Endothelial cell of umbilical vein (primary cell): ENCODE data around the gene INS. TPM values are rescaled to one million over a fixed set of nuclear protein-coding genes. Genes with fewer than 3 reads are reported as not detected.
A peak's percentile ranks its signal among the peaks of the same experiment; 100 is the strongest.

Experiments
- BruUV-seq: library from RNA; stranded (reverse); fragments of 400-500 nt; replicated peaks from 2 replicates; lab custom pipeline; 2021; lab: Mats Ljungman, UMichigan
- CTCF ChIA-PET: fragments of 300-600, 350-600 bp; sonication (Branson Sonifier 250); formaldehyde crosslinking; loops from one replicate; lab custom pipeline; 2021; ENCODE audit warnings: antibody characterized with exemption, inconsistent platforms; lab: Charles Lee
- POLR2A ChIA-PET: fragments of 300-600, 350-600 bp; sonication (Branson Sonifier 250); formaldehyde crosslinking; loops from one replicate; lab custom pipeline; 2021; ENCODE audit warnings: antibody characterized with exemption, inconsistent platforms; lab: Charles Lee
- DNase-seq: peaks from one replicate; pipeline ENCODE4 v3.0.0-alpha.2; 2011; ENCODE audit warnings: low read depth, low spot score
- FAIRE-seq: peaks from 2 replicates; lab custom pipeline; 2011; peaks lifted over from hg19 to GRCh38; lab: Jason Lieb, UNC
- H2AFZ ChIP-seq: 2 replicates; pipeline ENCODE4 v1.6.0; 2012; ENCODE audit warnings: low read depth, low read length, control low read depth, inconsistent platforms
- H3K27ac ChIP-seq: 2 replicates; pipeline ENCODE4 v1.5.1; 2011; ENCODE audit warnings: low read depth, mild to moderate bottlenecking, control low read depth, low read length, moderate library complexity; ENCODE audit not compliant: insufficient read depth
- H3K27me3 ChIP-seq, 2 experiments: 2 replicates each; pipeline versions ENCODE4 v1.6.0 to v1.6.1; 2011; ENCODE audit warnings: low read length in 2 of 2, mixed read lengths in 1 of 2; ENCODE audit not compliant: control insufficient read depth in 2 of 2, insufficient read depth in 2 of 2
- H3K36me3 ChIP-seq, 2 experiments: 2 replicates in 1 of 2; 3 replicates in 1 of 2; pipeline ENCODE4 v1.5.1; 2011; ENCODE audit warnings: low read length in 2 of 2, mild to moderate bottlenecking in 1 of 2, moderate library complexity in 1 of 2; ENCODE audit not compliant: control insufficient read depth in 2 of 2, insufficient read depth in 2 of 2; ENCODE audit errors: extremely low read depth in 1 of 2
- H3K4me1 ChIP-seq: 3 replicates; pipeline ENCODE4 v1.5.1; 2011; ENCODE audit warnings: mild to moderate bottlenecking, low read length; ENCODE audit not compliant: control insufficient read depth, insufficient read depth; ENCODE audit errors: extremely low read depth
- H3K4me2 ChIP-seq: 2 replicates; pipeline ENCODE4 v1.6.1; 2011; ENCODE audit warnings: low read length, control low read depth, mixed read lengths; ENCODE audit not compliant: insufficient read depth
- H3K4me3 ChIP-seq, 3 experiments: fragments of 200-600 bp in 1 of 3; sonication (generic), shearing (Covaris generic) in 1 of 3; replicated peaks in 1 of 3; 2 replicates each; pipeline ENCODE4 v1.5.1; 2011 to 2016; ENCODE audit warnings: control low read depth in 3 of 3, low read length in 3 of 3, mild to moderate bottlenecking in 2 of 3, inconsistent platforms in 1 of 3, low read depth in 1 of 3, moderate library complexity in 1 of 3; ENCODE audit not compliant: insufficient read depth in 1 of 3
- H3K79me2 ChIP-seq: 2 replicates; pipeline ENCODE4 v1.6.0; 2012; ENCODE audit warnings: low read length, inconsistent platforms; ENCODE audit not compliant: control insufficient read depth, insufficient read depth
- H3K9ac ChIP-seq: replicated peaks from 2 replicates; pipeline ENCODE3; 2011; ENCODE audit warnings: low read length, control low read depth; ENCODE audit not compliant: insufficient read depth; ENCODE audit errors: extremely low read depth
- H3K9me1 ChIP-seq: replicated peaks from 3 replicates; pipeline ENCODE4 v1.6.0; 2011; ENCODE audit warnings: mild to moderate bottlenecking, low read length; ENCODE audit not compliant: control insufficient read depth, insufficient read depth; ENCODE audit errors: extremely low read depth
- H3K9me3 ChIP-seq: replicated peaks from 2 replicates; pipeline ENCODE4 v1.5.1; 2012; ENCODE audit warnings: low read length, inconsistent platforms; ENCODE audit not compliant: control insufficient read depth, insufficient read depth
- H4K20me1 ChIP-seq: replicated peaks from 2 replicates; pipeline ENCODE3; 2011; ENCODE audit warnings: mild to moderate bottlenecking, low read length; ENCODE audit not compliant: control insufficient read depth, insufficient read depth; ENCODE audit errors: extremely low read depth
- CTCF ChIP-seq, 2 donors: IDR thresholded peaks; 1 replicate in 1 of 2; 2 replicates in 1 of 2; pipeline ENCODE4 v1.5.1; 2011; ENCODE audit warnings: low read length in 2 of 2, mild to moderate bottlenecking in 2 of 2, moderate library complexity in 2 of 2, control low read depth in 1 of 2, inconsistent platforms in 1 of 2, low read depth in 1 of 2; ENCODE audit not compliant: insufficient read depth in 1 of 2; ENCODE audit errors: extremely low read depth in 1 of 2
- MAX ChIP-seq: IDR thresholded peaks from 2 replicates; pipeline ENCODE4 v1.6.1; 2011; ENCODE audit not compliant: insufficient read depth, insufficient read length
- POLR2A ChIP-seq: IDR thresholded peaks from 2 replicates; pipeline ENCODE4 v1.6.1; 2012; ENCODE audit warnings: low read depth, mild to moderate bottlenecking, control low read depth, low read length
- dilution Hi-C: fragments of 300-500 bp; cut with MboI; formaldehyde crosslinking; loops from one replicate; pipeline ENCODE4 v1.15.0; 2019; ENCODE audit warnings: low sequenced_read_pairs; ENCODE audit not compliant: extremely low pct_ligation_motif_present
- intact Hi-C: fragments of 100-400 bp; cut with micrococcal nuclease; formaldehyde crosslinking; loops from one replicate; pipeline ENCODE4 v1.10.0; 2022
- polyA plus RNA-seq, 4 experiments: library from polyadenylated mRNA; depleted of rRNA in 3 of 4; stranded (reverse) in 3 of 4; unstranded in 1 of 4; fragments of >200 nt; gene quantifications; 2 replicates each; pipeline versions ENCODE4 v1.2.1 to v1.2.3, GENCODE V29; 2011 to 2012; ENCODE audit warnings: missing spikeins in 1 of 4
- total RNA-seq: library from RNA; stranded (reverse); gene quantifications from 2 replicates; pipeline ENCODE4 v1.2.3, GENCODE V29; 2021

The INS gene
- total and polyA plus RNA-seq, 2 donors (not counting 3 experiments of a cell fraction or from before 2014, with no cell fraction given) = not detected

GRCh38 chr11:2196970-2197770, 36.2 kb upstream of the INS start:
- no peaks in the 10 kb centered on the region for H3K9me3 ChIP-seq
- intact Hi-C loops = loop anchor here (1.0 to 5.0 kb wide), 3 partner anchors 108 to 335 kb away; no protein-coding TSS in a partner anchor
- H3K27ac ChIP-seq = no peak overlapping the region
- dilution Hi-C loops = no loop called here
- H3K36me3 ChIP-seq = no peaks in the 10 kb centered on the region
- BruUV-seq = no TSS peak
- no peak overlapping the region for H3K4me2 ChIP-seq
- no peak overlapping the region for H3K9ac ChIP-seq
- H3K4me3 ChIP-seq = no peak overlapping the region
- ChIA-PET POLR2A (no interaction called here), CTCF (interaction anchor here (0.7 to 4.7 kb wide), 6 partner anchors 11 to 334 kb away, joined by 3 to 67 read pairs (median 4); no protein-coding TSS in a partner anchor)
- H3K4me1 ChIP-seq = no peaks in the 10 kb centered on the region
- H2AFZ ChIP-seq = no peak overlapping the region
- TF ChIP-seq CTCF (IDR thresholded peaks at IDR 0.05; ENCODE audit: extremely low read depth in 1 of 2, insufficient read depth in 1 of 2, low read depth in 1 of 2, low read length in 2 of 2) = peak; percentile 63 to 81
- TF ChIP-seq MAX = no peak
- peak; percentile 38 for DNase-seq
- H3K79me2 ChIP-seq = no peaks in the 10 kb centered on the region
- no peaks in the 10 kb centered on the region for H4K20me1 ChIP-seq
- no peaks in the 10 kb centered on the region for H3K9me1 ChIP-seq
- H3K27me3 ChIP-seq = no peaks in the 10 kb centered on the region
- peak; percentile 52 for FAIRE-seq

GRCh38 chr11:2195756-2196088, 34.7 kb upstream of the INS start:
- Histone ChIP-seq H4K20me1 (no peaks in the 10 kb centered on the region), H2AFZ (no peak overlapping the region), H3K4me3 (no peak overlapping the region), H3K4me2 (no peak overlapping the region), H3K27ac (no peak overlapping the region), H3K79me2 (no peaks in the 10 kb centered on the region), H3K9me3 (no peaks in the 10 kb centered on the region), H3K4me1 (no peaks in the 10 kb centered on the region), H3K27me3 (peaks cover 0 to 2% of the 10 kb centered on the region in 2 experiments), H3K9ac (no peak overlapping the region), H3K36me3 (no peaks in the 10 kb centered on the region), H3K9me1 (no peaks in the 10 kb centered on the region)
- no TSS peak for BruUV-seq
- no peak for FAIRE-seq
- intact Hi-C loops (loop anchor here (2.0 to 5.0 kb wide), 2 partner anchors 109 to 337 kb away; no protein-coding TSS in a partner anchor), dilution Hi-C loops (no loop called here)
- ChIA-PET CTCF (interaction anchor here (1.1 to 2.6 kb wide), 3 partner anchors 109 to 226 kb away, joined by 6 to 17 read pairs (median 8); no protein-coding TSS in a partner anchor), POLR2A (no interaction called here)
- TF ChIP-seq CTCF (IDR thresholded peaks at IDR 0.05; ENCODE audit: extremely low read depth in 1 of 2, insufficient read depth in 1 of 2, low read depth in 1 of 2, low read length in 2 of 2) (no peak), POLR2A (no peak)
- DNase-seq = no peak
